ENCODE data around the gene ELF4. TPM values are rescaled to one million over a fixed set of nuclear protein-coding genes. Genes with fewer than 3 reads are reported as not detected.

Gene ELF4
- total RNA-seq: 1 to 10 TPM; 3.7 to 6.6 TPM
- polyA plus RNA-seq (ENCODE audit: insufficient read length in 2 of 2): 1 to 10 TPM; 1.9 to 4.0 TPM
- long read RNA-seq, donor 1, full-length matches to known transcripts: 2 of 2 reads
- long read RNA-seq, donor 1, partial matches to known transcripts: 0 of 2 reads
- long read RNA-seq, donor 1, other reads (novel, unspliced or antisense): 0 of 2 reads
- long read RNA-seq, donor 2: 0 reads
- long read RNA-seq, donor 3: 0 reads
- long read RNA-seq, donor 4: 0 reads

DNA sequence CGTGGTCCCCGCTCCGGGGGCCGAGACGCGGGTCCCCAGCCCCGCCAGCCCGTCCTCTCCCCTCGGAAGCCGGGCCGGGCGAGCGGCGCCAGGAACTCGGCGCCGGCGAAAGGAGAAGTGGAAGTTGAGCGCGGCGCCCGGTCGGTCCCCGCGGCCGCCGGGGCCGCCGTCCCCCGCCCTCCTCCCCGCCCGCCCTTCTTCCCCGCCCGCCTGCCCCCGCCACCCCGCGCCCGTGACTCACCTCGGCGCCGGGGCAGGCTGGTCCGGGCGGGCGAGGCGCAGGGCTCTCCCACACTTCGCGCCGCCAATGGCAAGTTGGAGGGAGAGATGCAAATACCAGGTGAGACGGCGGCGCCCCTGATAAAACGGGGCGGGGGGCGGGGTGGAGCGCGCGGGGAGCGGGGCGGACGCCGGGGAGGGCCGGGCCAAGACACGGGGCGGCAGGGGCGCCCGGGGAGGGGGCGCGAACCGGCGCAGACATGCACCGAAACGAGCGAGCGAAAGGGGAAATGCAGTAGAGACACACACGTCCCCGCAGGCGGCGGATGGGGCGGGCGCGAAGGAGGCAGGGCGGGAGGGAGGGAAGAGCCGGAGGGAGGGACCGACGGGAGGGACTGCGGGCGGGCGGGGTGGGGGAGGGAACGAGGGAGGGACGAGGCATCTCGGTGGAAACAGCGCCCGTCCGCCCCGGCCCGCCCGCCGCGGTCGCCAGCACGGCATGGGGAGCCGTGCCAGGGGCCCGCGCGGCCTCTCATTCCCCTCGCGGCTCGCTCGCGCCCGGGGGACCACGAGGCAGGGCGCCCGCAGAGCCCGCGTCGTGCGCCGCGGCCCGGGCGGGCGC, at the start of gene ELF4:
Gene ELF4 (minus strand): TSS at position 119 of the 841 bp plus-strand sequence. CDS start 29,167 bp downstream, outside the sequence.
- Histone ChIP-seq H3K36me3 (ENCODE audit: control insufficient read depth, insufficient read depth, low read length) (peaks cover 2% of the 10 kb centered on the region), H3K9me3 (ENCODE audit: control insufficient read depth, insufficient read depth, low read length) (no peaks in the 10 kb centered on the region), H3K4me3 (ENCODE audit: low read depth, low read length) (peak within 1 kb of the TSS; percentile 38), H3K27me3 (ENCODE audit: control insufficient read depth, insufficient read depth, low read length) (peaks cover 23% of the 10 kb centered on the region), H3K27ac (ENCODE audit: low read depth, low read length) (peak within 1 kb of the TSS; percentile 25), H3K4me1 (ENCODE audit: control insufficient read depth, insufficient read depth, low read length) (peaks cover 19% of the 10 kb centered on the region)
- DNase-seq (ENCODE audit: low read depth in 4 of 6, low spot score in 6 of 6): peak in 1 of 6 donors; percentile 30
- 27% methylated on average over 95 of the region's 123 CpGs for WGBS (ENCODE audit: insufficient coverage)

DNA sequence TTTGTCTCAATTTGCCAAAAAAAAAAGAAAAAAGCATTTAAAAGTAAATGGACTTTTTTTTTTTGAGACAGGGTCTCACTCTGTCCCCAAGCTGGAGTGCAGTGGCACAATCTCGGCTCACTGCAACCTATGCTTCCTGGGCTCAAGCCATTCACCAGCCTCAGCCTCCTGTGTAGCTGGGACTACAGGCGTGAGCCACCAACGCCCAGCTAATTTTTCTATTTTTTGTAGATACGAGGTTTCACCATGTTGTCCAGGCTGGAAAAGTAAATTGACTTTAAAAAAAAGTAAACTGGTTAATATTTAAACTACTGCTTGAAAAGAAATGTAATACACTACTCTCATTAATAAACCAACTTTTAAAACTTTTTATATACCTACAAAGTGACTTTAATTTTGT, 49.5 kb upstream of the ELF4 start:
- no peaks in the 10 kb centered on the region for H3K9me3 ChIP-seq (ENCODE audit: control insufficient read depth, insufficient read depth, low read length)
- H3K27me3 ChIP-seq (ENCODE audit: control insufficient read depth, insufficient read depth, low read length): no peaks in the 10 kb centered on the region
- WGBS (ENCODE audit: insufficient coverage): 91% methylated on average over 2 of the region's 4 CpGs
- H3K27ac ChIP-seq (ENCODE audit: low read depth, low read length): no peak overlapping the region
- no peaks in the 10 kb centered on the region for H3K4me1 ChIP-seq (ENCODE audit: control insufficient read depth, insufficient read depth, low read length)
- H3K4me3 ChIP-seq (ENCODE audit: low read depth, low read length): no peak overlapping the region
- DNase-seq (ENCODE audit: low read depth in 4 of 6, low spot score in 6 of 6): no peak
- H3K36me3 ChIP-seq (ENCODE audit: control insufficient read depth, insufficient read depth, low read length): no peaks in the 10 kb centered on the region

DNA sequence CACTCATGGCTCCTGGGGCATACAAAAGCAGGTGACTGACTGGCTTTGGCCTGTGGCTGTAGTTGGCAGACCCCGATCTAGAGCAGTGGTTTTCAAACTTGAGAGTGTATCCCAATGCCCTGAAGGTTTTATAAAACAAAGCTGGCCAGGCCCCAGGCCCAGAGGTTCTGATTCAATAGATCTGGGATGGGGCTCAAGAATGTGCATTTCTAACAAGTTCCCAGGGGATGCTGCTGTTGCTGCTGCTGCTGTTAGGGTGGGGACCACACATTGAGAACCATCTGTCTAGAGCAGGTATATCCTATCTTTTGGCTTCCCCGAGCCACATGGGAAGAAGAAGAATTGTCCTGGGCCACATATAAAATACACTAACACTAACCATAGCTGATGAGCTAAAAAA, 48.0 kb upstream of the ELF4 start:
- Histone ChIP-seq H3K27ac (ENCODE audit: low read depth, low read length) (no peak overlapping the region), H3K36me3 (ENCODE audit: control insufficient read depth, insufficient read depth, low read length) (no peaks in the 10 kb centered on the region), H3K9me3 (ENCODE audit: control insufficient read depth, insufficient read depth, low read length) (no peaks in the 10 kb centered on the region), H3K4me1 (ENCODE audit: control insufficient read depth, insufficient read depth, low read length) (no peaks in the 10 kb centered on the region), H3K4me3 (ENCODE audit: low read depth, low read length) (no peak overlapping the region), H3K27me3 (ENCODE audit: control insufficient read depth, insufficient read depth, low read length) (no peaks in the 10 kb centered on the region)
- DNase-seq (ENCODE audit: low read depth in 4 of 6, low spot score in 6 of 6): no peak
- WGBS (ENCODE audit: insufficient coverage): 64% methylated on average over 1 of the region's 2 CpGs

DNA sequence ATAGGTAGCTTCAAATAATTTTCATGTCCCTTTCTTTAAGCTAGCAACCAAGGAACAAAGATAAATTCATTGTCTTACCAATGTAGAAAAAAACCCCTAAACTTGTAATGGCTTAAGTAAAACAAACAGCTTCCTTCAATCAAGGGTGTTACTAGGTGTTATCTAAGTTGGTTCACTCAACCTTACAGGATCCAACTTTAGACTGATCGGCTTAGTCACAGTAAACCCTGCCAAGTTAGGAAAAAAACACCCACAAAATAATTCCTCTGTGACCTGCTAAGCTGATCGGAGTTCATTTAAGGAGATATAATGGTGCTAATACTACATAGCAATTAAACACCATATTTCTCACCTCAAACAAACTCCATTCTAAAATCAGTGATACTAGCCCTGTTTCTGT, 45.3 kb upstream of the ELF4 start:
- Histone ChIP-seq H3K36me3 (ENCODE audit: control insufficient read depth, insufficient read depth, low read length) (no peaks in the 10 kb centered on the region), H3K4me3 (ENCODE audit: low read depth, low read length) (no peak overlapping the region), H3K4me1 (ENCODE audit: control insufficient read depth, insufficient read depth, low read length) (no peaks in the 10 kb centered on the region), H3K27ac (ENCODE audit: low read depth, low read length) (no peak overlapping the region), H3K9me3 (ENCODE audit: control insufficient read depth, insufficient read depth, low read length) (no peaks in the 10 kb centered on the region), H3K27me3 (ENCODE audit: control insufficient read depth, insufficient read depth, low read length) (no peaks in the 10 kb centered on the region)
- DNase-seq (ENCODE audit: low read depth in 4 of 6, low spot score in 6 of 6): no peak
- no CpG with 5 or more reads among the region's 2 CpGs for WGBS (ENCODE audit: insufficient coverage)

DNA sequence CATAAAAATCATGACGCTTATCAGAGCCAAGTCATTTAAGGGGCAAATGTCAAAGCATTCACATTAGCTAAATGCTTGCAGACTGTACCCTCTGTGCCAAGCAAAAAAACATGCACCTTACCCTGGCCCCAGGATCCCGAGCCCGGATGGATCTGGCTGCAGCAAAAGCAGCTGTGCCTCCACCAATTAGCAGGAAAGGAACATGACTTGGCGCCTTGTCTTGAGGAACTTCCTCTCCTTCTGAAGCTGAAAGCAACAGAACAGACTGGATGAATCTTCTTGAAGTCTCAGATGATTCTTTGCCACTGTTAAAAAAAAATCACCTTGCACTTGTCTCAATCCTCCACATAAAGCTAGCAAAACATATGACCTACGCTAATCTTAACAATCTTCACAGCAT, 37.3 kb upstream of the ELF4 start:
- DNase-seq (ENCODE audit: low read depth in 4 of 6, low spot score in 6 of 6): no peak
- WGBS (ENCODE audit: insufficient coverage): 75% methylated on average over 4 of the region's 5 CpGs
- Histone ChIP-seq H3K4me3 (ENCODE audit: low read depth, low read length) (no peak overlapping the region), H3K9me3 (ENCODE audit: control insufficient read depth, insufficient read depth, low read length) (no peaks in the 10 kb centered on the region), H3K27ac (ENCODE audit: low read depth, low read length) (no peak overlapping the region), H3K4me1 (ENCODE audit: control insufficient read depth, insufficient read depth, low read length) (no peaks in the 10 kb centered on the region), H3K27me3 (ENCODE audit: control insufficient read depth, insufficient read depth, low read length) (no peaks in the 10 kb centered on the region), H3K36me3 (ENCODE audit: control insufficient read depth, insufficient read depth, low read length) (peaks cover 7% of the 10 kb centered on the region)

DNA sequence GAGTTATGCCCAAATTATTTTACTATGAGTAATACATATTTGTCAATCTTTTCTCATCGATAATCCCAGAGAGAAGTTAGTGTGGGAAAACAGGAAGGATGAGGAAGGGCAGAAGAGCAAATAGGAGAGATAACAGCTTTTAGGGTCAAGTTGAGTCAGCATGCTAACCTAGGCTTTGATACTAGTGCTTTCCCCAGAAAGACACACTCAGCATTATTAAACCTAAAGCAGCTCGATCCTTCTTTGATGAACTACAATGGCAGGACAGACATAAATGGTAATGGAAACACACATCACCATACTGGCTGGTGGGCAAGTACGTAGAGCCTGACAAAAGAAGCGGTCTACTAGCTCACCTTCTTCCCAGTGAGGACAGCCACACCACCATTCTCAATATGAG, 34.8 kb upstream of the ELF4 start:
- no peaks in the 10 kb centered on the region for H3K27me3 ChIP-seq (ENCODE audit: control insufficient read depth, insufficient read depth, low read length)
- no peaks in the 10 kb centered on the region for H3K9me3 ChIP-seq (ENCODE audit: control insufficient read depth, insufficient read depth, low read length)
- H3K4me3 ChIP-seq (ENCODE audit: low read depth, low read length): no peak overlapping the region
- H3K36me3 ChIP-seq (ENCODE audit: control insufficient read depth, insufficient read depth, low read length): peaks cover 7% of the 10 kb centered on the region
- DNase-seq (ENCODE audit: low read depth in 4 of 6, low spot score in 6 of 6): no peak
- H3K4me1 ChIP-seq (ENCODE audit: control insufficient read depth, insufficient read depth, low read length): no peaks in the 10 kb centered on the region
- no peak overlapping the region for H3K27ac ChIP-seq (ENCODE audit: low read depth, low read length)
- WGBS (ENCODE audit: insufficient coverage): 80% methylated on average over 1 of the region's 4 CpGs

DNA sequence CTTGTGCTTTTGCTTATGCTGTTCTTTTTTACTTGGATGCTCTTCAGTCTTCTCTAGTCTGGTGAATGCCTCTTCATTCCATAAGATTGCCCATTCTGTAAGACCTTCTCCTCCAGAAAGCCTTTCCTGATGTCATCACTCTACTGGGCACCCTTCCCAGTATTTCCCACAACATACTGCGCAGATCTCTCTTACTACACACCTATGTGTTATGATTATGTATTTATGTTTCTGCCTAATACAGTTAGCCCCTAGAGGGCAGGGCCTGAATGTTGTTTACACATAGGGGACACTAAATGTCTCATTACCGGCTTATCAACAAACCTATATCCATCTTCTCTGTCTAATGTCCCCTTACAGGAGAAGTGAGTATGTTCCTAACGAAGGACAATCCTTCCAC, 34.2 kb upstream of the ELF4 start:
- Histone ChIP-seq H3K4me1 (ENCODE audit: control insufficient read depth, insufficient read depth, low read length) (no peaks in the 10 kb centered on the region), H3K9me3 (ENCODE audit: control insufficient read depth, insufficient read depth, low read length) (no peaks in the 10 kb centered on the region), H3K36me3 (ENCODE audit: control insufficient read depth, insufficient read depth, low read length) (peaks cover 11% of the 10 kb centered on the region), H3K4me3 (ENCODE audit: low read depth, low read length) (no peak overlapping the region), H3K27ac (ENCODE audit: low read depth, low read length) (no peak overlapping the region), H3K27me3 (ENCODE audit: control insufficient read depth, insufficient read depth, low read length) (peaks cover 2% of the 10 kb centered on the region)
- 70% methylated on average over 1 of the region's 3 CpGs for WGBS (ENCODE audit: insufficient coverage)
- DNase-seq (ENCODE audit: low read depth in 4 of 6, low spot score in 6 of 6): no peak

DNA sequence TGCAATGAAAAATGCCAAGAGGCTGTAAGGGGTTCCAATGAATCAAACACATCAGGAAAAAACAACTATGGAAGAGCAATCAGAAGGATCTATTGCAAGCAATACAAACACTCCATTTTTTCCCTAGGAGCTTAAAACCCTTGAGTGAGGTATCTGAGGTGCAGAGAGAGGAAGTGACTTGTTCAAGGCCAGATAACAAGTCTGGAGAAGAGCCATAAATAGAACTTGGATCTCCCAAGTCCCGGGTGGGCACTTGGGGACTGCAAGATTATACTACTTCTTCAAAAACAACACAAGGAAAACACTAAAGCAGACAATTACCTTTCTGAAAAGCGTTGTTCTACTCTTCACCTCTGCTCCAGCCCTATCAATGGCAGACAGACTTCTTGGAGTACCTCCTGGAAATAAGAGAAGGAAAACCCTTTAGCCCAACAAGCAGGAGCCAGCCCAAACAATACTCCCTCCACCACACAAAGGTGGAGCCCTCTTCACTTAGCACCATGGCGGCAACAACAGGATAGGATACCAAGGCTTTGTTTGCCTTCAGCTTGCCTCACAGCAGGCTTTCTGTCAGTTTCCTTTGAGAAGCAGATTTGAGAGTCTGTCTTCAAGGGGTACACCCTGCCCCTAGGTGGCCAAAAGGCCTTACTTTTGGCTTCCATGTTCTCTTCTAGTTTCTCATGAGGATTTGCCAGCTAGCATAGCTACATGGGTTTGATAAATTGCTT, 29.3 kb upstream of the ELF4 start:
- DNase-seq (ENCODE audit: low read depth in 4 of 6, low spot score in 6 of 6): no peak
- WGBS (ENCODE audit: insufficient coverage): 34% methylated on average over 3 of the region's 3 CpGs
- H3K4me1 ChIP-seq (ENCODE audit: control insufficient read depth, insufficient read depth, low read length): no peaks in the 10 kb centered on the region
- H3K36me3 ChIP-seq (ENCODE audit: control insufficient read depth, insufficient read depth, low read length): peaks cover 6% of the 10 kb centered on the region
- H3K4me3 ChIP-seq (ENCODE audit: low read depth, low read length): no peak overlapping the region
- peaks cover 2% of the 10 kb centered on the region for H3K27me3 ChIP-seq (ENCODE audit: control insufficient read depth, insufficient read depth, low read length)
- no peak overlapping the region for H3K27ac ChIP-seq (ENCODE audit: low read depth, low read length)
- H3K9me3 ChIP-seq (ENCODE audit: control insufficient read depth, insufficient read depth, low read length): no peaks in the 10 kb centered on the region

DNA sequence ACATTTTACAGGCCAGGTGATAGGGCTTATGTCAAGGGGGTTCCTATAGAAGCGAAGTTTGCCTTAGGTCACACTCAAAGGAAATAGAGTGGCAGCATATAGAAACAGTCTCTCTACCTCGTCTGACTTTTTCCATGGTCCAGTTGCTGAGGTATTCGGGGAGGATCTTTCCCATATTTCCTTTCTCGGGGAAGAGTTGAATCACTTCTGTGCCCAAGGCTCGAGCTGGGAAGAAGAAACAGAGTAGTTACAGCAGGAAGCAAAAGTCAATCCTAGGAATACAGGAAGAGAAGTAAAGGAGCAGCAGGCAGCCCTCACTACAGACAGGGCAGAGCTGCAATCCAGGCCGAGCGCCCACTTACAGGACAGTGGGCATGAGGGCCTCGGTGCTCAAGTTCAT, 26.7 kb upstream of the ELF4 start:
- Histone ChIP-seq H3K27ac (ENCODE audit: low read depth, low read length) (no peak overlapping the region), H3K4me1 (ENCODE audit: control insufficient read depth, insufficient read depth, low read length) (no peaks in the 10 kb centered on the region), H3K9me3 (ENCODE audit: control insufficient read depth, insufficient read depth, low read length) (no peaks in the 10 kb centered on the region), H3K4me3 (ENCODE audit: low read depth, low read length) (no peak overlapping the region), H3K27me3 (ENCODE audit: control insufficient read depth, insufficient read depth, low read length) (peaks cover 2% of the 10 kb centered on the region), H3K36me3 (ENCODE audit: control insufficient read depth, insufficient read depth, low read length) (peaks cover 10% of the 10 kb centered on the region)
- no peak for DNase-seq (ENCODE audit: low read depth in 4 of 6, low spot score in 6 of 6)
- 80% methylated on average over 6 of the region's 8 CpGs for WGBS (ENCODE audit: insufficient coverage)

Data from spinal cord (tissue), 10 donors.